ENCODE results near the gene GPR153. TPM values are rescaled to one million over a fixed set of nuclear protein-coding genes. Genes with fewer than 3 reads are reported as not detected.
A peak's percentile ranks its signal among the peaks of the same experiment; 100 is the strongest.

GPR153 gene
- total and polyA plus RNA-seq, 2 donors from 2014 or later, result 1.1 to 8.6 TPM

GRCh38 chr1:6282577-6283270 lies 21.8 kb upstream of the GPR153 start:
- Histone ChIP-seq H3K9ac (ENCODE audit: low read length in 3 of 3) (no peak overlapping the region), H3K4me3 (ENCODE audit: low read length in 3 of 3) (no peak overlapping the region), H3K36me3 (ENCODE audit: control insufficient read depth in 2 of 3, insufficient read depth in 3 of 3, low read length in 3 of 3) (no peaks in the 10 kb centered on the region), H3K27me3 (ENCODE audit: control insufficient read depth, insufficient read depth, low read length) (no peaks in the 10 kb centered on the region), H3K9me3 (ENCODE audit: control insufficient read depth in 2 of 3, insufficient read depth in 1 of 3, low read length in 3 of 3) (no peaks in the 10 kb centered on the region), H3K4me1 (ENCODE audit: control insufficient read depth in 2 of 3, insufficient read depth in 2 of 3, low read depth in 1 of 3, low read length in 3 of 3) (no peaks in the 10 kb centered on the region), H3K27ac (ENCODE audit: low read depth in 2 of 2, low read length in 2 of 2) (peak overlapping the region in 1 of 2 donors; percentile 51)
- FAIRE-seq (no peak), DNase-seq (no peak)
- no peak for TF ChIP-seq CTCF (IDR thresholded peaks at IDR 0.05; ENCODE audit: borderline replicate concordance, extremely low read depth, insufficient read depth)
- intact Hi-C loops (cut with DNase I), result no loop called here

GRCh38 chr1:6281511-6282402 lies 20.9 kb upstream of the GPR153 start:
- Histone ChIP-seq H3K36me3 (ENCODE audit: control insufficient read depth in 2 of 3, insufficient read depth in 3 of 3, low read length in 3 of 3) (no peaks in the 10 kb centered on the region), H3K4me3 (ENCODE audit: low read length in 3 of 3) (no peak overlapping the region), H3K27me3 (ENCODE audit: control insufficient read depth, insufficient read depth, low read length) (no peaks in the 10 kb centered on the region), H3K9me3 (ENCODE audit: control insufficient read depth in 2 of 3, insufficient read depth in 1 of 3, low read length in 3 of 3) (no peaks in the 10 kb centered on the region), H3K27ac (ENCODE audit: low read depth in 2 of 2, low read length in 2 of 2) (peak overlapping the region in 1 of 2 donors; percentile 51), H3K4me1 (ENCODE audit: control insufficient read depth in 2 of 3, insufficient read depth in 2 of 3, low read depth in 1 of 3, low read length in 3 of 3) (peaks cover 0 to under 1% (median 0%) of the 10 kb centered on the region in 3 donors), H3K9ac (ENCODE audit: low read length in 3 of 3) (no peak overlapping the region)
- peak in 1 of 5 donors; percentile 60 for DNase-seq
- intact Hi-C loops (cut with DNase I), result no loop called here
- no peak for TF ChIP-seq CTCF (IDR thresholded peaks at IDR 0.05; ENCODE audit: borderline replicate concordance, extremely low read depth, insufficient read depth)
- no peak for FAIRE-seq

GRCh38 chr1:6280761-6281451 lies 20.0 kb upstream of the GPR153 start:
- H3K4me1 ChIP-seq (ENCODE audit: control insufficient read depth in 2 of 3, insufficient read depth in 2 of 3, low read depth in 1 of 3, low read length in 3 of 3), result peaks cover 0 to 7% (median 2%) of the 10 kb centered on the region in 3 donors
- TF ChIP-seq CTCF (IDR thresholded peaks at IDR 0.05; ENCODE audit: borderline replicate concordance, extremely low read depth, insufficient read depth), result peak; percentile 26
- H3K27me3 ChIP-seq (ENCODE audit: control insufficient read depth, insufficient read depth, low read length), result no peaks in the 10 kb centered on the region
- H3K9ac ChIP-seq (ENCODE audit: low read length in 3 of 3), result no peak overlapping the region
- intact Hi-C loops (cut with DNase I), result no loop called here
- no peaks in the 10 kb centered on the region for H3K9me3 ChIP-seq (ENCODE audit: control insufficient read depth in 2 of 3, insufficient read depth in 1 of 3, low read length in 3 of 3)
- no peaks in the 10 kb centered on the region for H3K36me3 ChIP-seq (ENCODE audit: control insufficient read depth in 2 of 3, insufficient read depth in 3 of 3, low read length in 3 of 3)
- no peak overlapping the region for H3K4me3 ChIP-seq (ENCODE audit: low read length in 3 of 3)
- FAIRE-seq (no peak), DNase-seq (peak in 2 of 5 donors; percentile 68 to 75)
- no peak overlapping the region for H3K27ac ChIP-seq (ENCODE audit: low read depth in 2 of 2, low read length in 2 of 2)
